Activated CD4-positive, alpha-beta T cell treated with anti-CD3 and anti-CD28 coated beads, Interleukin-2, amount 50 U/mL, for 4 hours (primary cell): ENCODE measurements around the gene GATD1.
A peak's percentile ranks its signal among the peaks of the same experiment; 100 is the strongest.
"Not testable (repeated sequence)": the region's sequence is repeated elsewhere in the genome, so short reads cannot be mapped to it uniquely, and the experiment has no call there.

Experiments
- DNase-seq, 2 experiments: peaks; one replicate each; pipeline ENCODE4 v3.0.0-alpha.2; 2020

GATD1 gene

DNA sequence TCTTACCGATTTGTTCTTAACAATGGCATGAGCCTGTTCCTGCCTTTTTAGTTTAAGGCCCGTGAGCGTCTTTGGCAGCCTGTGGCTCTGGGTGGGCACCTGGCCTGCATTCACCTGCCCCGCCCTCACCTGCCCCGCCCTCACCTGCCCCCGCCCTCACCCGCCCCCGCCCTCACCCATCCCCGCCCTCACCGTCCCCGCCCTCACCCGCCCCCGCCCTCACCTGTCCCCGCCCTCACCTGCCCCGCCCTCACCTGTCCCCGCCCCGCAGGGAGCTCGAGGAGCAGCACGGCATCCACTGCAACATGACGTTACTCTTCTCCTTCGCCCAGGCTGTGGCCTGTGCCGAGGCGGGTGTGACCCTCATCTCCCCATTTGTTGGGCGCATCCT lies 14.2 kb downstream of the GATD1 start:
- no peak for DNase-seq

DNA sequence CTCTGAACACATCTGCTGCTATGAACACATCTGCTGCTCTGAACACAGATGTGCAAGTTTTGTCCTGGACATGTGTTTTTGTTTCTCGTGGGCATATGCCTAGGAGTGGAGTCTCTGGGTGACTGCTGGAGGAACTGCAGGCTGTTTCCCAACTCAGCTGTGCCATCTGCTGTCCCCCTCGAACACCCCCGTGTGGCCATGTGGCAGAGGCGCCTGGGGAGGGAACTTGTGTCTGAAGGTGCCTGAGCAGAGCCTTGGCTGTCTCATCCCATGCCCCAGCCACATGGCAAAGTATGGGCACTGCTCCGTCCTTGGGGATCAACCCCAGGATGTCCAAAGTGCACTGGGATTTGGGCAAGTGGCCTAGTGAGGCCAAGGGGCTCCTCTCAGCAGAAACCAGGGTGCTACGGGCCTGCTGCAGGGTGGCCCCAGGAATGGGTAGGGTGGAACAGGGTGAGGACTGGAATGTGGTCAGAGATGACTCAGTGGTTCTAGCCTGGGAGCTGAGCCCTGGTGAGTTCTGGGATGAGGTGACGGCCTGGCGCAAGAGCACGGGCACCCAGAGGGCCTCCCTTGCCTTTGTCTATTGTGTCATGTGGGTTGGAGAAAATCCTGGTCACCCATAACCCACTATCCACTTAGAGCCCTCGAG lies 14.7 kb downstream of the GATD1 start:
- DNase-seq = no peak

DNA sequence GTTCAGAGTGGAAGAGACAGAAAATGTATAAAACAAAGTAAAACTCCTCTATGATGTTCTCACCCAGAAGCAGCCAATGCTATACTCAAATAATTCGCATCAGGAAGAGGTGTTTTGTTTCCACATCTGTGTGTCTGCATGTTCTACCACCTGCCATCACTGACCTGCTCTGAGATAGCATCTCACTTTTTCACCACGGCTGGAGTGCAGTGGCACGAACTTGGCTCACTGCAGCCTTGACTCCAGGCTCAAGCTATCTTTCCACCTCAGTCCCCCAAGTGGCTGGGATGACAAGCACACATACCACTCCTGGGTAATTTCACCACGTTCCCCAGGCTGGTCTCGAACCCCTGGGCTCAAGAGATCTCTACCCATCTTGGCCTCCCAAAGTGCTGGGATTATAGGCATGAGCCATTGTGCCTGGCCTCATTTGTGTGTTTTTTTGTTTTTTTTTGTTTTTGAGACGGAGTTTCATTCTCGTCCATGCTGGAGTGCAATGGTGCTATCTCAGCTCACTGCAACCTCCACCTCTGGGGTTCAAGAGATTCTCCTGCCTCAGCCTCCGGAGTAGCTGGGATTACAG lies 15.7 kb downstream of the GATD1 start:
- no peak for DNase-seq

DNA sequence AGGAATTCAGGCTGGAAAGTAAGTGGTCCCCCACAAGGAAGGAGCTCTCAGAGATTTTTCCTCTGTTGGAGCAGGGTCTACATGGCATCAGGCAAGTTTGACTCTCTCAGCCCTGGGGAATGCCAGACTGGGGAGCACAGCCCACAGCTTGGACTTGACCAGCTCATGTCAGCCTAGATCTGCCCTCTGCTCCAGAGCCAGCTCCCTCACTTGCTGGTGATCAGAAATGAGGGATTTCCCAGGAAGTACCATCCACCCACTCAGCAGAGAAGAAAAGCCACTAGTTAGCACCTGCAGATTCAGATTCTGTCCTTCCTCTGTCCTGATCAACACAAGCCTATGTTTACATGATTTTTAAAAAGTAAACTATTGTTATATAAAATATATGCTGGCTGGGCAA lies 17.1 kb downstream of the GATD1 start:
- DNase-seq = no peak

DNA sequence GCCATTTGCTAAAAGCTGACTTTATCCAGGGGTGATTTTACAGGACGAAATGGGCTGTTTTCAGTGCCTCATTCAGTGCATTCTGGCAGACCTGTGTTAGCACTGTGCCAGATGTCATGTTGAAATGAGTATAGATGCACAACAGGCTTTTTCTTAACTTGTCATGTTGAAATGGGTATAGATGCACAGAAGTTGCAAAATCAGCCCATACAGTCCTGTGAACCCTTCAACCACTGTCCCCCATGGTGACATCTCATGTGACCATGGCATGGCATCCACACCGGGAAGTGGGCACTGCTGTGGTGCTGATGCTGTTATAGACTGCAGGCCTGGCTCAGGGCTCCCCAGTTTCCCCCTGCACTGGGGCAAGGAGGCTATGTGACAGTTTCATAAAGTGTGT lies 27.6 kb downstream of the GATD1 start:
- no peak for DNase-seq

DNA sequence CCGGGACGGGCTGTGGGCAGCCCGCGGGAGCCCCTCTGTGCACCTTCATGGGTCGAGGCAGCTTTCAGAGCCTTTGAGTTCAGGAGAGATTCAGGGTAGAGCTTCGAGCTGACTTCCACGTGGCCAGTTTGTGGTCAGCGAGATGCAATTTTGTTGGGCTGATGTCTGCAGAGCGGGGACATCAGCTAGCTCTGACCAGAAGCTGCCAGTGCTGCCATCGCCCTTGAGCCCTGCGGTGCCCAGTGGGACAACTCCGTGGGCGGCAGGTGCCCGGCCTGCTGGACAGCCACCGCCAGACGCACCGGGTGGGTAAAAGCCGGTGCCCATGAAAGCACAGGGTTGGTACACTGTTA lies 29.3 kb downstream of the GATD1 start:
- no peak for DNase-seq

DNA sequence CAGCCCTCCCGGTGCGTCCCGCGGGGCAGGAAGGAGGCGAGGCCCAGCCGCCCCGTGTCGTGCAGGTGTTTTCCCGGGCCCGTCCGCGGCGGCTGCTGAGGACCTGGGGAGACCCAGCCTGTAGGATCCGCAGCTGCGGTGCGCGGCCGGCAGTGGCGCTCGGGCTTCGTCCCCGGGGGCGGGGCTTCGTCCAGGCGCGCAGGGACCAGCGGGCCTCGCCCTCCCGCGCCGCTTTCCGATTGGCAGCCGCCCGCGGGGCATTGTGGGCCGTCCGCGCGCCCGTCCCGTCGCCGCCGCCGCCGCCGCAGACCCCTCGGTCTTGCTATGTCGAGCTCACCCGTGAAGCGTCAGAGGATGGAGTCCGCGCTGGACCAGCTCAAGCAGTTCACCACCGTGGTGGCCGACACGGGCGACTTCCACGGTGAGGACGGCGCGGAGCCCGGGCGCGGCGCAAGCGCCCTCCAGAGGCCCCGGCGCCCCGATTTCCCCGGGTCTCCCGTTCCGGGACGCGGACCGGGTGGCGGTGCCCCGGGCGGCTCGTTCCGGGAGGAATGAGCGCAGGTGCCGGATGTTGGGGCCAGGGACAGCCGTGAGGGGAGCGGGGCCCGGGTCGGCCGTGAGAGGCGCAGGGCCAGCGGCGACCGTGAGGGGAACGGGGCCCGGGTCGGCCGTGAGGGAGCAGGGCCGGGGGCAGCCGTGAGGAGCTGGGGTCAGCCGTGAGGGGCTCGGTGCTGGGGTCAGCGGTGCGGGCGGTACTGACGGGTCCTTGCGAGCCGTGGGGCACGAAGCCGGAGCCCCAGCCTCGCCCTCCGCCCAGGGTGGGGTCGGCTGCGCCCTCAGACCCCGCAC lies 29.9 kb downstream of the GATD1 start, which contains the start of gene TALDO1:
TSS of gene TALDO1 (plus strand) at position 307 of the 849 bp plus-strand sequence. CDS start at position 325, 18 bp downstream.
- DNase-seq = peak; percentile 59 to 61

DNA sequence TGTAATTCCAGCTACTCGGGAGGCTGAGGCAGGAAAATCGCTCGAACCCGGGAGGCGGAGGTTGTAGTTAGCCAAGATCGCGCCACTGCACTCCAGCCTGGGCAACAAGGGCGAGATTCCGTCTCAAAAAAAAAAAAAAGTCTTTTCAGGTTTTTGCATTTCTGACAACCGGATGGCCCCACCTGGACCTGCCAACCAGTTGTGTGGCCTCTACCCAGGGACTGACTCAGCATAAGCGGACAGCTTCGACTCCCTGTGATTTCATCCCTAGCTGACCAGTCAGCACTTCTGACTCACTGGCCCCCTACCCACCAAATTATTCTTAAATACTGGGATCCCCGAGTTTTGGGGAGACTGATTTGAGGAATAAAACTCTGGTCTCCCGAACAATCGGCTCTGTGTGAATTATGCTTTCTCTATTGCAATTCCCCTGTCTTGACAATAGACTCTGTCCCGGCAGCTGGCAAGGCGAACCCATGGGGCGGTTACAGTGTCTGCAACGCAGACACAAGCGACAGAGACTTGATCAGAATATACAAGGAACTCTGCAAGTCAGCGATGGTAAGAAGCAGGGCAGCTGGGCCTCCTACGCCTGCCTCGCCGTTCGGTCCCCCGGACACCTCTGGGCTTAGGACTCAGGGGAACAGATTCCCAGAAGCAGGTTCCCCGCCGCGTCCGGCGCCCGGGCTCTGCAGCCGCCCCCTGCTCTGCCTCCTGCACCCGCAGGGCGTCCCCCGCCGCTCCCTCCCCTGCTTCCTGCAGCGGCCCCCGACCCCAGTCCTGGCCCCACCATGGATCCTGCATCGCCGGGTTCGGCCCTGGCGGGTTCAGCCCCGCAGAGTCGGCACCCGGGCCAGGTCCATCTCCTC lies 30.8 kb downstream of the GATD1 start:
- peak; percentile 21 to 23 for DNase-seq

DNA sequence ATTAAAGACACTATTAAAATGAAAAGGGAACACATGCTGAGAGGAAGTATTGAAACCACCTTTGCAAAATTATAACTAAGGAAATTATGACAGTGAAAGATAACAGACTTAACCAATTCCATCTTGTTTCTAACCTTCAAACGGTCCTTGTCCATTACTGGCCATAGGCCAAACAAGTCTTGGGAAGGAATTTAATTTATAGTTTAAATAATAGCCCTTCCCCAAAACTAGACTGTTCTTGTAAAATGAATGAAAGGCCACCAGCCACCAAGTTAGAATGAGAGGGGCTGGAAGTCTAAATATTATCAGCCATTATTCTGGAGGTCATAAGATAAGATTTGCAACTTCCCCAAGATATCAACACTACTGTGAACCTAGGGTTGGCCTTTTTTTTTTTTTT lies 31.9 kb downstream of the GATD1 start:
- no peak for DNase-seq

DNA sequence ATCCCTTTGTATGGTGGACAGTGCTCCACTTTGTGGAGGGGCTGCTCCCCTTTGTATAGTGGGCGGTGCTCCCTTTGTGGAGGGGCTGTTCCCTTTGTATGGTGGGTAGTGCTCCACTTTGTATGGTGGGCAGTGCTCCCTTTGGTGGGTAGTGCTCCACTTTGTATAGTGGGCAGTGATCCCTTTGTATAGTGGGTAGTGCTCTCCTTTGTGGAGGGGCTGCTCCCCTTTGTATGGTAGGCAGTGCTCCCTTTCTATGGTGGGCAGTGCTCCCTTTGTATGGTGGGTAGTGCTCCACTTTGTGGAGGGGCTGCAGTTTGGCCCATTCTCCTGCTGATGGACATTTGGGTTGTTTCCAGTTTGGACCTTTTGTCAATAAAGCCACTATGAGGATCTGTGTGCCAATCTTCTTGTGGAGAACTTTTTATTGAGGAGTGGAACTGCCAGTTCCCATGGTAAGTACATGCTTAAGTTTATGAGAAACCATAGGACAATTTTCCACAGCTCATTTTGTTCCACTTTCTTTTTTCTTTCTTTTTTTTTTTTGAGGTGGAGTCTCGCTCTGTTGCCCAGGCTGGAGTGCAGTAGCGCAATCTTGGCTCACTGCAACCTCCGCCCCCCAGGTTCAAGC lies 34.6 kb downstream of the GATD1 start:
- DNase-seq = no peak

DNA sequence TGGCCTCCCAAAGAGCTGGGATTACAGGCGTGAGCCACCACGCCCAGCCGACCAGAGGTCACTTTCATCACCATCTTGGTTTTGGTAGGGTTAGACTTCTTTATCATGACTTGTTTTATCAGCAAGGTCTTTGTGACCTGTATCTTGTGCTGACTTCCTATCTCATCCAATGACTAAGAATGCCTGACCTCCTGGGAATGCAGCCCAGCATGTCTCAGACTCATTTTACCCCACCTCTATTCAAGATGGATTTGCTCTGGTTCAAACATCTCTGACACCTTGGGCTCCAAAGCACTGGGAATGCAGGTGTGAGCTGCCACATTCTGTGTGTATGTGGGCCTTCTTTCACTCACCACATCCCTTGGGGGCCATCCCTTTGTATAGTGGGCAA lies 35.1 kb downstream of the GATD1 start:
- no peak for DNase-seq

DNA sequence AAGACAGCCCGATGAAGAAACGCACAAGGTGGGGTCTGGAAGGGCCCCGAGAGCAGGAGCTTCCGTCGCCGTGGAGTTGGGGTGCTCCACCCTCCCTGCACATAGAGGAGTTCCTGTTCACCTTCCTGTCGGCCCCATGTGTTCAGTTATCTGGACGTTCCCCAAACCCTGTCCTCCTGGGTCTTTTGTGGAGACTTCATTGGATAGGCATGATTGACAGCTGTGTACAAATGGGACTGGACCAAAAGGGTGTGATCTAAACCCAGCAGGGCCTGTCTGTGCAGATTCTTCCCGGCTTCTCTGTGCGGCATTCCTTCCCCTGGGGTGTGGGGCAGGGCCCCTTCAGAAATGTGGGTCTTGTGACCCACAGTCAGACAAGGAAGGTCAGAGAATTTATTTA lies 39.4 kb downstream of the GATD1 start:
- not testable (repeated sequence) for DNase-seq

DNA sequence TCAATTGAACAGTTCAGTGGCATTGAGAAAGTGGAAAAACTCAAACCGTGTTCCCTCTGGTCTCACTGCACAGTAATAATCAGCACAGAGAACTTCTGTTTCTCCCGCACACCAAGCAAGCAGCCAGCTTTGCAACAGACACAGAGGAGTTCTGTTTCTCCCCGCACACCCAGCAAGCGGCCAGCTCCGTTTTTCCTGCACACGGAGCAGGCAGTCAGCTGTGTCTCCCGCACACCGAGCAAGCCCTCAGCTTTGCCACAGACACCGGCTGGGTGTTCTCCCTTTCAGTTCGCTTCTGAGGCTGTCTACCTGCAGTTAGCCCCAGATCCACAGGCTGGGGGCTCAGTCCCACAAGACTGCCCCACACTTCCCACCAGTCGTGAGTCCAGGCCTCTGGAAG lies 39.9 kb downstream of the GATD1 start:
- DNase-seq = no peak

DNA sequence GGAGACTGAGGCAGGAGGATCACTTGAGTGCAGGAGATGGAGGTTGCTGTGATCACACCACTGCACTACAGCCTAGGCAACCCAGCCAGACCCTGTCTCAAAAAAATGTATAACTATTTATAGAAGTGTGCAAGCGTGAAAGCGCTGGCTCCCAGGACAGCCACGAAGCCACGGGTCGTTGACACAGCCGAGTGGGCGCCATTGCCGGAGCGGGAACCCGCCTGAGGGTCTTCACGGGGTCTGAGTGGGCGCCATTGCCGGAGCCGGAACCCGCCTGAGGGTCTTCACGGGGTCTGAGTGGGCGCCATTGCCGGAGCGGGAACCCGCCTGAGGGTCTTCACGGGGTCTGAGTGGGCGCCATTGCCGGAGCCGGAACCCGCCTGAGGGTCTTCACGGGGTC lies 42.7 kb downstream of the GATD1 start:
- not testable (repeated sequence) for DNase-seq

DNA sequence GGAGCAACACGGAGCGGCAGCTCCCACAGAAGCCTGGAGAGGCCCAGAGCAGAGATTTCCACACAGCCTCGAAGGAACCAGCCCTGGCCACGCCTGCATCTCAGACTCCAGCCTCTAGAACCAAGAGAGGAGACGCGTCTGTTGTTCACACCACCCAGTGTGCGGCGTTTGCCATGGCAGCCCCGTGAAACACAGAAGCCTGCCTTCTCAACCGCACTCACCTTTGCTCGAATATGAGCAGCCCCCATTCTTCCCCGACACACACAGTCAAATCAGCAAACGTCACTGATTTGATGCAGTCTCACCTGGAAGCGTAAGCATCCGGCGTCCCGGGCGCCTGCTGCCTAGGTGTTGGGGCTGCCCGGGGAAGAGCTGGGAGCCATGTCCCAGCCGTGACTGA lies 44.2 kb downstream of the GATD1 start:
- no peak for DNase-seq

DNA sequence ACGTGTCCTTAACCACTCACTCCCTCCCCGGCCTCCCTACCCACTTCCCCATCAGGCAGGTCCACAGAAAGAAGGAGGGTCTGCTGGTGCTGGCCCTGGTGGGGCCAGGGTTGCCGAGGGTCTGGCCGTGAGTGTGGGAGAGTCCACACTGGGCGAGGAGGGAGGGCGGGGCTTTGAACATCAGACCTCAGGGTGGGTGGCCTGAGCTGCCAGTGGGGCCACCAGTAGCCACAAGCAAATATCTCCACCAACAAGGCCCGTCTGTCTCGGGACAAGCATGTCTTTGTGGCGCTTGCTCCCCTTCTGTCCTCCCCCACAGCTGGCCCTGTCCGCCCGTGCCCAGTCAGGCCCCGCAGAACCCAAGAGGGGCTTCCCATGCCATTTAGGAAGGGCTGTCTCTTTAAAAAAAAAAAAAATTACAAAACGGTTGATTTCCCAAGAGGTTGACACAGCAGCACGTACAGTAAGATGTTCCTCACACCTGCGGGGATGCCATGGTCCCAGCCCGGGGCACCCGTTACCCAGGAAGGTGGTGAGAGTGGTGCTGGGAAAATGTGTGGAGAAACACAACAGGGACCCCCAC lies 47.7 kb downstream of the GATD1 start:
- no peak for DNase-seq

DNA sequence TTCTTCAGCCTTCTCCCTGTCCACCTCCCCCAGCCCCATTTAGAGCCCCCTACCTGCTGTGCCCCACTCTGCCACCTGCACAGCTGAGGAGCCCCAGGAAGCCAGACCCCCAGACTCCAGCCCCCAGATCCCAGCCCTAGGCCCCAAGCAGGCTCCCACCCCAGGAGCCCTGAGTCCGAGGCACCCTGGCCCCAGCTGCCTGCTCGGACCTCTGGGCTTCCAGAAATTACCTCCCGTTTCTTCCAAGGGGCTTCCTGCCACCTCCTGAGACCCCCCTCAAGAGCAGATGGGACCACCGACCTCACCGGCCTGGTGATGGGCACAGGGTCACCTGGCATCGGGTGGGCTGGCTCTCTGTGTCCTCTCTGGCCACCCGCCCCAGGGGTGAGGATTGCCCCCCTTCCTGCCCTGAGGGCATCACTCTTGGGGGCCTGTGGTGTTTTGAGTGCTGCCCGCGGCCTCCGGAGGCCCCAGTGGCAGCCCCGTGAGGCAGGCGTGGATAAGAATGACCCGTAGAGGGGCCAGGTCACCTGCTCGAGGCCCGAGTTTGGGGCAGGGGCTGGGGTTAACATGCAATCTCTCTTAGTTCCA lies 48.3 kb downstream of the GATD1 start:
- DNase-seq = no peak

DNA sequence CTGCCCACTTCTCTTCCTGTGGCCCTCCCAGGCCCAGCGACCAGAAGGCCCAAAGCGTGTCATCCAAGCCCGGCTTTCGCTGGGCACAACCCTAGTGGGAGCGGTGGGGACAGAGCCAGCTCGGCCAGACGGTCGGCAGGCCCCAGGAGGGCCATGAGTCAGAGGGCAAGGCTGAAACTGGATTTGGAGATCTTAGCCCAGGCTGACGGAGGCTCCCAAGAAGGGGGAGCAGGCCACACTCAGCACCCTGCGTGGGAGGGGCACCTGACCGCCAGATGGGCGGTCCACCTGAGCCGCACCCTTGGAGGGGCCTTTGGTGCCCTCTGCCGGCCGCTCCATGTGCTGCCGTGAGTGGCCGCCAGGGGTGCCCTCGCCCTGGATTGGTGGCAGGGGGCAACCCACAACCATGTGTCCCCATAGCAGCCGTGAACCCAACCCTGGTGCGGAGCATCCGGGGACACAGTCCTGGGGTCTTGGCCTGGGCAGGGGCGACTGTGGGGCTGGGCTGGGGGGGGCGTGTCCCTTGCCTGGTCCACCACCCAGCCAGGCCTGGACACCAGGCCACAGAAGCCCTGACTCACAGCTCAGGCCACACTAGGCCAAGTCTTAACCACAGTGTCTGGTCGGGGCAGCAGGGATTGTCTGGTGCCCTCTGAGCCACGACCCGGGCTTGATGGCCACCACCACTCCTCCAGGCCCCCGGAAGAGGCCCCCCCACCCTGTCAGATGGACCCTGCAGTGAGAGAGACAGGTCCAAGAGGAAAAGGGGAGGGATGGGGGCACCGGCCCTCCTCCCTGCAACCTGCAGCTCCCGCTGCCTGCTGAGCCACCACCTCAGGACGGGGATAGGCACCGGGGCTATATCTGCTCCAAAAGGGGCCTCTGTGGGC lies 49.2 kb downstream of the GATD1 start:
- DNase-seq = peak; percentile 71 to 73

DNA sequence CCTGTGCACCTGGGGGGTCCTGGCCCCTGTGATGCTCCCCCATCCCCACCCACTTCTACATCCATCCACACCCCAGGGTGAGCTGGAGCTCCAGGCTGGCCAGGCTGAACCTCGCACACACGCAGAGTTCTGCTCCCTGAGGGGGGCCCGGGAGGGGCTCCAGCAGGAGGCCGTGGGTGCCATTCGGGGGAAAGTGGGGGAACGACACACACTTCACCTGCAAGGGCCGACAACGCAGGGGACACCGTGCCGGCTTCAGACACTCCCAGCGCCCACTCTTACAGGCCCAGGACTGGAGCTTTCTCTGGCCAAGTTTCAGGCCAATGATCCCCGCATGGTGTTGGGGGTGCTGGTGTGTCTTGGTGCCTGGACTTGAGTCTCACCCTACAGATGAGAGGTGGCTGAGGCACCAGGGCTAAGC lies 50.0 kb downstream of the GATD1 start:
- DNase-seq = no peak
